ENCODE results near the gene PRTN3. TPM values are rescaled to one million over a fixed set of nuclear protein-coding genes. Genes with fewer than 3 reads are reported as not detected.
"Not testable (repeated sequence)": the region's sequence is repeated elsewhere in the genome, so short reads cannot be mapped to it uniquely, and the experiment has no call there.

Gene PRTN3
- total RNA-seq, 1 donor from 2014 or later = not detected

DNA sequence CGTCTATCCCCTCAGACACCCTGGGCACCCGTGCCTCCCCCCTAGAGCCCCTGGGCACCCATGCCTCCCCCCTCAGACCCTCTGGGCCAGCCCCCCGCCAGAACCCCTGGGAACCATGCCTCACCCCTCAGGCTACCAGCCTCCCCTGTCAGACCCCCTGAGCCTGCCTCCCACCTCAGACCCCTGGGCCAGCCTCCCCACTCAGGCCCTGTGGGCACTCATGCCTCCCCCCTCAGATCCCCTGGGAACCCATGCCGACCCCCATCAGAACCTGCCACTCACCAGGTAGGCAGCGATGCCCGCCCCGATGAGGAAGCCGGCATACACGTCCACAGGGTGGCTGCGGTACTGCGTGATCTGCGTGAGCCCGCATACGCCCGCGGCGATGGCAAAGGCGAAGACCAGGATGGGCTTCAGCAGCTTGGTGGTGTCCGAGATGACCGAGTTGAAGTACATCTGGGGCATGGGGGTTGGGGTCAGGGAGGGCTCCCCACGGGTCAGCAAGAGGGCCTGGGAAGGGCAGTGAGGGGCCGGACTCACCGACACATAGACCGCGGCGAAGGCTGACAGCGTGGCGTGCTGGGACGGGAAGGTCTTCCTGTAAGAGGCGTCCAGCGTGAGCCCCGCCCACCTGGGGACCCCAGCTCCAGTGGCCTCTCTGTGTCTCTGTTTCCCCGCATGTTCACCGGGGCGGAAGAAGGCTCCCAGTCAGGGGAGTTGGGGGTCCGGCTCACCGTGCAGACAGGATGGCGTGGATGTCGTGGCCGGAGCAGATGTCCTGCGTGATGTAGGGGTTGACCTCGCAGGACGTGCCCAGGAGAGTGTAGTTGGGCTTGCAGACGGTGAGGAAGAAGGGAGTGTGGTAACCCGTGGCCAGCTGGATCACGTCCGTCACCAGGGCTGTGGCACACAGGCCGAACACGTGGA, 26.4 kb upstream of the PRTN3 start:
- H3K4me1 Mint-ChIP-seq (ENCODE audit: unreplicated experiment) = no peaks in the 10 kb centered on the region
- DNase-seq (ENCODE audit: extremely low spot score, unreplicated experiment) = no peak
- TF ChIP-seq CTCF (conservative IDR thresholded peaks at IDR 0.05) = no peak
- H3K4me3 Mint-ChIP-seq = no peak overlapping the region
- no peaks in the 10 kb centered on the region for H3K9me3 Mint-ChIP-seq
- H3K36me3 Mint-ChIP-seq = peaks cover 15% of the 10 kb centered on the region
- no peaks in the 10 kb centered on the region for H3K27me3 Mint-ChIP-seq
- H3K27ac Mint-ChIP-seq = peak overlapping the region; percentile 59

DNA sequence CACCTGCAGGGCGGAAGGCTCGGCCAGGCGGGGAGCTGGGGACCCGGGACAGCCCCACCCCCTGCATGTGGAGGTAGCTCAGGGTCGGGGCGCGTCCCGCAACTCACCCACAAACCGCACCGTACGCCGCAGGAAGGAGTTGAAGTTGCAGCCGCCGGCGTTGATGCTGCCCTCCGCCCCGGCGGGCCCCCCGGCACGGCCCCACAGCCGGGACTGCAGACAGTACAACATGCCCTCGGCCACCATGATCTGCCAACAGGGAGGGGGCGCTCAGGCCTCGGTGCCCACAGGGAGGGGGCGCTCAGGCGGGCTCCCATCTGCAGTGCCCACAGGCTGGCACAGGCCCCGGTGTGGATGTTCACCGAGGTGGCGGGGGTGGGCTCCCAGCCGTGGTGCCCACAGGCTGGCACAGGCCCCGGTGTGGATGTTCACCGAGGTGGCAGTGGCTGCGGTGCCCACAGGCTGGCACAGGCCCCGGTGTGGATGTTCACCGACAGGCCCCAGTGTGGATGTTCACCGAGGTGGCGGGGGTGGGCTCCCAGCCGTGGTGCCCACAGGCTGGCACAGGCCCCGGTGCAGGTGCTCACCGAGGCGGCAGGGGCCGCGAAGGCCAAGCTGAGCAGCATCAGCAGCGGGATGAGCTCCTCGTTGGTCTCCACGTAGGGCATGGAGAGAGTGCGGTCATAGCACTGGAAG, 25.6 kb upstream of the PRTN3 start:
- Mint-ChIP-seq H3K4me3 (peak overlapping the region; percentile 28), H3K27ac (peak overlapping the region; percentile 59), H3K27me3 (no peaks in the 10 kb centered on the region), H3K36me3 (peaks cover 11% of the 10 kb centered on the region), H3K9me3 (no peaks in the 10 kb centered on the region), H3K4me1 (ENCODE audit: unreplicated experiment) (no peaks in the 10 kb centered on the region)
- DNase-seq (ENCODE audit: extremely low spot score, unreplicated experiment) = no peak
- no peak for TF ChIP-seq CTCF (conservative IDR thresholded peaks at IDR 0.05)

GRCh38 chr19:815775-816499, 24.9 kb upstream of the PRTN3 start:
- no peak for TF ChIP-seq CTCF (conservative IDR thresholded peaks at IDR 0.05)
- no peaks in the 10 kb centered on the region for H3K4me1 Mint-ChIP-seq (ENCODE audit: unreplicated experiment)
- no peak for DNase-seq (ENCODE audit: extremely low spot score, unreplicated experiment)
- H3K27me3 Mint-ChIP-seq = no peaks in the 10 kb centered on the region
- peak overlapping the region; percentile 61 for H3K4me3 Mint-ChIP-seq
- peaks cover 11% of the 10 kb centered on the region for H3K36me3 Mint-ChIP-seq
- no peaks in the 10 kb centered on the region for H3K9me3 Mint-ChIP-seq
- H3K27ac Mint-ChIP-seq = peak overlapping the region; percentile 78

GRCh38 chr19:816500-816857, 24.3 kb upstream of the PRTN3 start:
- Mint-ChIP-seq H3K4me1 (ENCODE audit: unreplicated experiment) (no peaks in the 10 kb centered on the region), H3K9me3 (no peaks in the 10 kb centered on the region), H3K36me3 (peaks cover 9% of the 10 kb centered on the region), H3K27ac (peak overlapping the region; percentile 78), H3K4me3 (peak overlapping the region; percentile 61), H3K27me3 (no peaks in the 10 kb centered on the region)
- no peak for TF ChIP-seq CTCF (conservative IDR thresholded peaks at IDR 0.05)
- DNase-seq (ENCODE audit: extremely low spot score, unreplicated experiment) = no peak

GRCh38 chr19:820212-820611, 20.6 kb upstream of the PRTN3 start:
- not testable (repeated sequence) for H3K9me3 Mint-ChIP-seq; H3K36me3 Mint-ChIP-seq; H3K27ac Mint-ChIP-seq; H3K27me3 Mint-ChIP-seq; H3K4me1 Mint-ChIP-seq (ENCODE audit: unreplicated experiment); DNase-seq (ENCODE audit: extremely low spot score, unreplicated experiment)
- H3K4me3 Mint-ChIP-seq = peak overlapping the region; percentile 63

Measured in type B pancreatic cell (in vitro differentiated cells).